ENCODE results near the gene CAMSAP1.
A peak's percentile ranks its signal among the peaks of the same experiment; 100 is the strongest.

Gene CAMSAP1

GRCh38 chr9:135827866-135828580, 79.3 kb downstream of the CAMSAP1 start:
- DNase-seq = no peak

- no peak for DNase-seq
Observed at GRCh38 chr9:135827301-135827700, 80.0 kb downstream of the CAMSAP1 start.

GRCh38 chr9:135826188-135826545, 81.2 kb downstream of the CAMSAP1 start:
- DNase-seq = no peak

GRCh38 chr9:135825435-135826187, 81.7 kb downstream of the CAMSAP1 start:
- DNase-seq = no peak

GRCh38 chr9:135823036-135823435, 84.3 kb downstream of the CAMSAP1 start:
- DNase-seq = no peak

- no peak for DNase-seq
Observed at GRCh38 chr9:135822374-135822755, 85.0 kb downstream of the CAMSAP1 start.

- no peak for DNase-seq
Observed at GRCh38 chr9:135821733-135822373, 85.5 kb downstream of the CAMSAP1 start.

- DNase-seq = no peak
Observed at GRCh38 chr9:135821116-135821515, 86.2 kb downstream of the CAMSAP1 start.

- no peak for DNase-seq
Observed at GRCh38 chr9:135820661-135821060, 86.7 kb downstream of the CAMSAP1 start.

GRCh38 chr9:135819905-135820304, 87.4 kb downstream of the CAMSAP1 start:
- DNase-seq = no peak

GRCh38 chr9:135818718-135819475, 88.4 kb downstream of the CAMSAP1 start:
- DNase-seq = no peak

GRCh38 chr9:135817951-135818717, 89.2 kb downstream of the CAMSAP1 start:
- DNase-seq = no peak

GRCh38 chr9:135816651-135816970, 90.7 kb downstream of the CAMSAP1 start:
- DNase-seq = no peak

GRCh38 chr9:135815830-135816650, 91.3 kb downstream of the CAMSAP1 start:
- peak in 2 of 5 experiments; percentile 3 to 12 for DNase-seq

- no peak for DNase-seq
Observed at GRCh38 chr9:135815413-135815812, 91.9 kb downstream of the CAMSAP1 start.

- no peak for DNase-seq
Observed at GRCh38 chr9:135814421-135815095, 92.8 kb downstream of the CAMSAP1 start.

GRCh38 chr9:135813671-135814290, 93.6 kb downstream of the CAMSAP1 start:
- DNase-seq = no peak

- no peak for DNase-seq
Observed at GRCh38 chr9:135812961-135813360, 94.4 kb downstream of the CAMSAP1 start.

GRCh38 chr9:135811801-135812200, 95.5 kb downstream of the CAMSAP1 start:
- DNase-seq = no peak

- no peak for DNase-seq
Observed at GRCh38 chr9:135810806-135811575, 96.4 kb downstream of the CAMSAP1 start.
